HepG2 (cell line): ENCODE data around the gene PDE4D. TPM values are rescaled to one million over a fixed set of nuclear protein-coding genes. Genes with fewer than 3 reads are reported as not detected.

Experiments used
- ATAC-seq: fragments of 200-7000 bp; cut with Tn5 transposase; 3 replicates; pipeline ENCODE4 v1.9.1; 2020; ENCODE audit warnings: mild to moderate bottlenecking, moderate library complexity
- BruUV-seq: library from RNA; stranded (reverse); fragments of 400-500 nt; replicated peaks from 2 replicates; lab custom pipeline; 2021; lab: Mats Ljungman, UMichigan
- CTCF ChIA-PET: fragments of 300-600 bp; formaldehyde crosslinking; extraction: SDS; loops from one replicate; lab custom pipeline; 2021; ENCODE audit warnings: low total read pairs, inconsistent platforms, low intra/inter-chr PET ratio; lab: Yijun Ruan, JAX
- POLR2A ChIA-PET: fragments of 350-600 bp; sonication (Branson Sonifier 250); formaldehyde crosslinking; loops from one replicate; lab custom pipeline; 2020; ENCODE audit warnings: antibody characterized with exemption, inconsistent platforms; lab: Yijun Ruan, JAX
- DNase-seq: peaks from one replicate; pipeline ENCODE4 v3.0.0-alpha.2; 2015; ENCODE audit warnings: low spot score
- FAIRE-seq: peaks from 3 replicates; lab custom pipeline; 2011; peaks lifted over from hg19 to GRCh38; lab: Jason Lieb, UNC
- H2AFZ ChIP-seq: one replicate; pipeline ENCODE4 v1.6.1; 2011; ENCODE audit warnings: low read length, inconsistent platforms
- H3K27ac ChIP-seq: fragments of 300-600 bp; 3 replicates; pipeline ENCODE4 v1.8.0; 2011; ENCODE audit warnings: mixed run types, mild to moderate bottlenecking, mixed read lengths, low read length, inconsistent platforms; ENCODE audit not compliant: insufficient read depth; ENCODE audit errors: extremely low read length
- H3K27me3 ChIP-seq, 2 experiments: fragments of 200-600 bp in 1 of 2; 2 replicates in 1 of 2; 3 replicates in 1 of 2; pipeline versions ENCODE4 v1.6.0 to v1.8.0; 2011; ENCODE audit warnings: low read length in 2 of 2, mild to moderate bottlenecking in 2 of 2, moderate library complexity in 2 of 2, inconsistent platforms in 1 of 2; ENCODE audit not compliant: insufficient read depth in 2 of 2, control insufficient read depth in 1 of 2
- H3K36me3 ChIP-seq, 2 experiments: fragments of 200-600 bp in 1 of 2; replicated peaks in 1 of 2; 2 replicates in 1 of 2; 3 replicates in 1 of 2; pipeline versions ENCODE4 v1.5.1 to v1.8.0; 2011; ENCODE audit warnings: low read length in 2 of 2, inconsistent platforms in 1 of 2; ENCODE audit not compliant: insufficient read depth in 2 of 2, control insufficient read depth in 1 of 2
- H3K4me1 ChIP-seq: 2 replicates; pipeline ENCODE4 v1.5.1; 2012; ENCODE audit warnings: low read length, inconsistent platforms; ENCODE audit not compliant: insufficient read depth
- H3K4me2 ChIP-seq: 2 replicates; pipeline ENCODE4 v1.6.0; 2011; ENCODE audit warnings: low read depth, low read length, inconsistent platforms
- H3K4me3 ChIP-seq, 3 experiments: fragments of 200-600 bp in 1 of 3; sonication (generic), shearing (Covaris generic) in 1 of 3; replicated peaks in 1 of 3; 2 replicates each; pipeline ENCODE4 v1.5.1; 2011 to 2016; ENCODE audit warnings: low read length in 3 of 3, inconsistent platforms in 2 of 3, low read depth in 2 of 3, mild to moderate bottlenecking in 2 of 3, control low read depth in 1 of 3, mixed read lengths in 1 of 3; ENCODE audit not compliant: insufficient read depth in 1 of 3
- H3K79me2 ChIP-seq: one replicate; pipeline ENCODE4 v1.6.1; 2011; ENCODE audit warnings: low read length, inconsistent platforms; ENCODE audit not compliant: insufficient read depth
- H3K9ac ChIP-seq: 2 replicates; pipeline ENCODE4 v1.6.0; 2011; ENCODE audit warnings: mild to moderate bottlenecking, low read depth, low read length, inconsistent platforms; ENCODE audit not compliant: insufficient read depth
- H3K9me3 ChIP-seq: 2 replicates; pipeline ENCODE4 v1.5.1; 2012; ENCODE audit warnings: mild to moderate bottlenecking, low read length
- H4K20me1 ChIP-seq: 2 replicates; pipeline ENCODE4 v1.6.0; 2011; ENCODE audit warnings: inconsistent platforms, mild to moderate bottlenecking, low read length, moderate library complexity; ENCODE audit not compliant: insufficient read depth
- DR1 ChIP-seq: sonication (generic); formaldehyde crosslinking; IDR thresholded peaks from 2 replicates; pipeline ENCODE4 v1.8.0; 2021; ENCODE audit warnings: mild to moderate bottlenecking, missing genetic modification reagents, inconsistent platforms
- ELF4 ChIP-seq: sonication (generic); formaldehyde crosslinking; IDR thresholded peaks from 2 replicates; pipeline ENCODE4 v1.5.0; 2020; ENCODE audit warnings: missing genetic modification reagents, mild to moderate bottlenecking, moderate library complexity, borderline replicate concordance
- ISL2 ChIP-seq: sonication (generic); formaldehyde crosslinking; IDR thresholded peaks from 2 replicates; pipeline ENCODE4 v1.5.0; 2020; ENCODE audit warnings: missing genetic modification reagents
- KLF16 ChIP-seq, 2 experiments: sonication (generic) in 1 of 2; formaldehyde crosslinking in 1 of 2; IDR thresholded peaks; 2 replicates each; pipeline versions ENCODE4 v1.6.1 to v1.8.0; 2016 to 2023; ENCODE audit warnings: missing genetic modification reagents in 2 of 2, missing compliant biosample characterization in 1 of 2
- MAFF ChIP-seq: IDR thresholded peaks from 2 replicates; pipeline ENCODE4 v1.6.1; 2011; ENCODE audit warnings: low read depth, low read length, improper control_type of control experiment
- MTERF4 ChIP-seq: sonication (generic); formaldehyde crosslinking; IDR thresholded peaks from 2 replicates; pipeline ENCODE4 v1.8.0; 2023; ENCODE audit warnings: mild to moderate bottlenecking, missing genetic modification reagents
- SALL1 ChIP-seq: sonication (generic); formaldehyde crosslinking; IDR thresholded peaks from 2 replicates; pipeline ENCODE4 v1.8.0; 2022; ENCODE audit warnings: mild to moderate bottlenecking, missing genetic modification reagents
- SP140L ChIP-seq: sonication (generic); formaldehyde crosslinking; IDR thresholded peaks from 2 replicates; pipeline ENCODE4 v1.4.0; 2020; ENCODE audit warnings: missing genetic modification reagents, borderline replicate concordance
- THAP9 ChIP-seq: sonication (generic); formaldehyde crosslinking; IDR thresholded peaks from 2 replicates; pipeline ENCODE4; 2020; ENCODE audit warnings: missing genetic modification reagents, mild to moderate bottlenecking, borderline replicate concordance
- TMF1 ChIP-seq: sonication (generic); formaldehyde crosslinking; IDR thresholded peaks from 2 replicates; pipeline ENCODE4 v1.8.1; 2022; ENCODE audit warnings: low read depth, missing genetic modification reagents
- WGBS: methylation state at CpG from one replicate; pipeline ENCODE4 v1.1.6; 2017; ENCODE audit warnings: low lambda C conversion rate; 5-methylcytosine and 5-hydroxymethylcytosine counted together
- in situ Hi-C: cut with HindIII; loops from 2 replicates; pipeline ENCODE4 v1.10.0; 2017; ENCODE audit warnings: low pct_unique_long_range_greater_than_20kb; ENCODE audit not compliant: extremely low pct_ligation_motif_present
- intact Hi-C: fragments of 100-400 bp; cut with micrococcal nuclease; formaldehyde crosslinking; loops from one replicate; pipeline ENCODE4 v1.10.0; 2022; ENCODE audit not compliant: unreplicated experiment
- polyA plus RNA-seq, 8 experiments: library from polyadenylated mRNA; depleted of rRNA in 3 of 8; stranded (reverse) in 7 of 8; unstranded in 1 of 8; fragments of >200 nt; fragmentation: Illumina TruSeq in 4 of 8; extraction: Trizol in 4 of 8; gene quantifications; 2 replicates each; pipeline versions ENCODE4 v1.2.1 to v1.2.3, GENCODE V29; 2011 to 2016; ENCODE audit warnings: low read depth in 4 of 8, missing spikeins in 1 of 8, mixed read lengths in 1 of 8; ENCODE audit not compliant: insufficient read depth in 1 of 8
- total RNA-seq, 5 experiments: library from RNA; depleted of rRNA; stranded (reverse); fragments of >200 nt; fragmentation: Illumina TruSeq; extraction: Trizol; gene quantifications; 2 replicates each; pipeline ENCODE4 v1.2.3, GENCODE V29; 2016; ENCODE audit warnings: low read depth in 1 of 5

PDE4D gene
- total and polyA plus RNA-seq, 2 of the 13 experiments (the other 11 are each of a cell fraction or from before 2014, with no cell fraction given) = 7.0 to 12.2 TPM

- Histone ChIP-seq H3K27ac (no peak overlapping the region), H3K4me1 (peaks cover 47% of the 10 kb centered on the region)
Measured at GRCh38 chr5:59753599-59753998, 139.9 kb downstream of the PDE4D start.

More at GRCh38 chr5:59753599-59753998, 139.9 kb downstream of the PDE4D start:
- DNase-seq = no peak
- no peak for FAIRE-seq
- TF ChIP-seq MTERF4 (CRISPR knock-in tag) (no peak), THAP9 (no peak), DR1 (CRISPR knock-in tag) (no peak), MAFF (no peak), ISL2 (CRISPR knock-in tag) (no peak), TMF1 (no peak), SALL1 (no peak), ELF4 (CRISPR knock-in tag) (no peak), KLF16 (CRISPR knock-in tag; IDR thresholded peaks at IDR 0.05) (no peak), SP140L (no peak)
- BruUV-seq = no TSS peak
- Histone ChIP-seq H3K4me3 (no peak overlapping the region), H2AFZ (no peak overlapping the region), H3K4me2 (no peak overlapping the region), H3K9me3 (no peaks in the 10 kb centered on the region), H3K79me2 (no peaks in the 10 kb centered on the region), H3K36me3 (no peaks in the 10 kb centered on the region), H4K20me1 (no peaks in the 10 kb centered on the region), H3K9ac (no peak overlapping the region), H3K27me3 (no peaks in the 10 kb centered on the region; a peak in 1 of 5 replicates)
- CTCF ChIA-PET = no interaction called here
- in situ Hi-C loops (no loop called here), intact Hi-C loops (no loop called here)
- ATAC-seq = no peak
- POLR2A ChIA-PET = no interaction called here
- WGBS = 95% methylated on average over 3 of the region's 3 CpGs
